Measurements from ENCODE around the gene PARVB. TPM values are rescaled to one million over a fixed set of nuclear protein-coding genes. Genes with fewer than 3 reads are reported as not detected.

Gene PARVB
- total RNA-seq, 1 donor from 2014 or later: 11.8 TPM

DNA sequence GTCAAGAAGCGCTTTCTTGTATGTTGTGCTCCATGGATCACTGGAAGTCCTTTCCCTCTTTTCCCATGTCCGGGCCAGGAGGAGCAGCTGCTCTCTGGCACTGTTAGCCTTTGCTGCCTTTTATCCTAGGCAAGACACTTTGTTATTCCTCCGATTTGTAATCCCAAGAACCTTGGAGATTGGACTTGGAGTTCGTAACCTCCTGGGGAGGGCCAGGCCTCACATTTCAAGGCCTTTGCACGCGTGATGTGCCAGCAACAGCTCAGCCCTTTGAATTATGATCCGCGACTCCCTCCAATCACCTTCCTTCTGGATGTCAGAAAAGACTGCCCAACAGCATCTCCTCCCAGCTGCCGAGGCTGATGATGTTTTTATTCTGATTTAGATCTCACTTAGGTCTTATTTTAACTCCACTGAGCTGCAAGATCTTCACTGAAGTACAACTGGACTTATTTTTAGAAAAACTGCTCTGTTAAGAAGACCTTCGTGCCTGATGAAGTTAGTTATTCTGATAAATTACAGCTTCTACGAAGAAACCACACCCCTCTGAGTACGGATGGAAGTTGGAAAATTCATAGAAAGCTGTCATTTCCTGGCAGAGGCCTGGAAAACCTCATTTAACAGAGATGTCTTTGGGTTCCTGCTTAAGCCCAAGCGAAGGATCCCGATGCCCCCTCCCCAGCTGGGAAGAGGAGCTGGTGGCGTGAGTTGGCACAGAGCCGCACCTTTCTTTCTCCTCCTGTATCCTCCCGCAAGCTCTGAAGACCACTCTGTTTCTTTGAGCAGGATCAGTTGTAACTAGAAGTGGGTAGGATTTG is 62.4 kb downstream of the PARVB start:
- DNase-seq (ENCODE audit: low spot score): peak; percentile 93

DNA sequence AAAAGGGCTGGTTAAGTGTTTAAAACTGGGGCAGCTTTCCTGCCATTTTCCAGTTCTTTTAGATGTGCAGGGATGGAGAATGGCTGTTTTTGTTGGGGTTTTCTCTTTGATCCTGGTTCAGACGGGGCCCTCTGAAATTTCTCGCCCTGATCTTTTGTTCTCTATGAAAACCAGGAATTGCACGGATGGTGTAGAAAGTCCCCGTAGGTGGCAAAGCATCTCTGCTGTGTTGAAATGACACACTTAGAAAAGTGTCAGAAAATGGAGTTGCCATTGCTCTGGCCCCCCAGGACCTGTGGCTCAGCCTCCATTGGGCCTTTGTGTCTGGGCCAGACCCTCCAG is 63.0 kb downstream of the PARVB start:
- no peak for DNase-seq (ENCODE audit: low spot score)

DNA sequence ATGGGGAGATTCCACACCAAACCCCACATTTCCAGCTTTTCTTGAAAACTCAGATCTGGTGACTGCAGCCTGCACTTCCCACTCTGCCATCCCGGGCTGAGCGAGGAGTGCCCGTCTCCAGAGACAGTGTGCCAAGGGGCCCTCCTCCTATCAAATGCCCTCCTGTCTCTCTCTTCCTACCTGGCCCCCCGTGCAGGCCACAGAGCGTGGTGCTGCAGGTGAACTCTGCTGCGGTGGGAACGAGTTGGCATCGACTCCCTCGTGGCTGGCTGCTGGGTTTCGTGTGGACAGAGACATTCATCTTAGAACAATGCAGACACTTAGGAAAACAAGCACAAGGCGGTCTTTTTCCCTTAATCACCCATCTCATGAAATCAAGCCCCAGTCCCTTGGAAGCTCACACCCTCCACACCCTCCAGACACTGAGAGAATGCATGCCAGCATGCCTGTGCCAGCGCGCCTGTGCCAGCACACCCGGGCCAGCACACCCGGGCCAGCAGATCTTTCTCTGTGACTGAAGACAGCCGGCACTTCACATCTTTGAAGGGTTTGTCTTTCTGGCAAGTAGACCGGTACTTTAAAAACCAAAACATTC is 65.0 kb downstream of the PARVB start:
- DNase-seq (ENCODE audit: low spot score): no peak

DNA sequence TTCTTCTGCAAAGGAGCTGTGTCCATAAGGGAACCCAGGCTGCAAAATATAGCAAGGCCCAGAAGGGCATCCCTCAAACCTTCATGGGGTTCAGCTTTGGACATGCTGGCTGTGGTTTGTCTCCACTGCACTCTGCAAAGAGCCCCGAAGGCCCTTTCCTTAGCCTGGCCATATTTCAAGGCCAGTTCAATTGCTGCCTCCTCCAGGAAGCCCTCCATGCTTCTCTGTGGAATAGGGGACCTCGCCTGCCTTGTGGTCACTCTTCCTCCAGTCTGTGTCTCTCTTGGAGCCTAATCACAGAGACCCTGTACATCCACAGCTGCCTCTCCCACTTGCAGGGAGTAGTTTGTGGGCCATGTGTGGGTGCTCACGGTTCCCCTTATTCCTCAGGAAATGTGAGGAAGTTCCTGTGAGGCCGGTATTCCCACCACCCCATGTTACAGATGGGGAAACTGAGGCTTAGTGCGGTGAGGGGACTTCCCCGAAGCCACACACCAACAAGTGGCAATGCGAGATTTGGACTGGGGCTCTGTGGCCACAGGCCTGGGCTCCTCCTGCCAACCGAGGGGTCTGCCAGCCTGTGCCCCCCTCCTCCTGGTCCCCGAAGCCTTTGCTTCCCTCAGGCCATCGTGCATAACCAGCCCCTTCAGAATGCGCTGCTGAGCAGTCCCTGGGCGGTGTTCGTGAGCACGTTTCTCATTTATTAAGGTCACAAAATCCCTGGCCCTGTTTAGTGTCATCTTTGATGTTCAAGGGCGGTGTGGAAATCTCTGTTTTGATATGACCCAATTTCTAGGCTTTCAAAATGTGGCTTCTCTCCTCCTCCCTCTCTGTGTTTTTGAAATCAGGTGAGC is 65.8 kb downstream of the PARVB start:
- peak; percentile 55 for DNase-seq (ENCODE audit: low spot score)

DNA sequence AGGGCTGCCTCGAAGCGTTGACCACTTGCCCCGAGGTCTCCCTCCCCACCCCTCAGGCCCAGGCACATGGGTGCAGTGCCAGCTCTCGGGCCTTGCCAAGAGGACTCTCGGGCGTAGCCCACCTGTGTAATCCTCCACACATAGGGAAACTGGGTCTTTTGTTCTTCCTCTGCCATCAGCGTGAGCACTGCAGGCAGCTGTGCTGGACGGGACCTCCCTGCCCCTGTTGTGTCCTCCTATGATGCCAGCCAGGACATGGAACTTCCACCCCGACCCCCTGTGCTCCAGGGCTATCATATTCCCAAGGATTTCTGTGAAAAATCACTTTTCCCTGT is 66.4 kb downstream of the PARVB start:
- no peak for DNase-seq (ENCODE audit: low spot score)

DNA sequence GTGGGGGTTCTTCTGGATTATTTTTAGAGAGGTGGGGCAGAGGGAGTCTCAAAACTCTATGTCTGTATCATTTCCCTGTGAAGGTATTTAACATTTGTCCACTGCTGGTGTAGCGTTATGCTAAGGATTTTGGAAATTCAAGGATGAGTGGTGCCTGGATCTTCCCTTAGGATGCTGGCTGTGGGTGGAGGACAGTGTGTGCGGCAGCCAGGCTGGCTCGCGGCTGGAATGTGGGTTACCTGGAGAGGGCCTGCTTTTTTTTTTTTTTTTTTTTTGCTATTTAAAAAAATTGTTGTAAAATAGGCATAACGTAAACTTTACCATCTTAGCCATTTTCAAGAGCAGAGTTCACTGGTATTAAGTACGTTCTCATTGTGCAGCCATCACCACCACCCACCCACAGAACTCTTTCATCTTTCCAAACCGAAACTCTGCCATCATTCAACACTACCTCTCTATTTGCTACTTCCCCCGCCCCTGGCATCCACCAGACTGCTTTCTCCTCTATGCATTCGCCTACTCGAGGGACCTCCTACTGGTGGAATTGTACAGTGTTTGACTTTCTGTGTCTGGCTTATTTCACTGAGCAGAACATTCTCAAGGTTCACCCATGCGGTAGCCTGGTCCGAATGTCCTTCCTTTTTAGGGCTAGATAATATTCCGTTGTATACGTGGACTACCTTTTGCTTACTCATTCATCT is 67.1 kb downstream of the PARVB start:
- peak; percentile 21 for DNase-seq (ENCODE audit: low spot score)

DNA sequence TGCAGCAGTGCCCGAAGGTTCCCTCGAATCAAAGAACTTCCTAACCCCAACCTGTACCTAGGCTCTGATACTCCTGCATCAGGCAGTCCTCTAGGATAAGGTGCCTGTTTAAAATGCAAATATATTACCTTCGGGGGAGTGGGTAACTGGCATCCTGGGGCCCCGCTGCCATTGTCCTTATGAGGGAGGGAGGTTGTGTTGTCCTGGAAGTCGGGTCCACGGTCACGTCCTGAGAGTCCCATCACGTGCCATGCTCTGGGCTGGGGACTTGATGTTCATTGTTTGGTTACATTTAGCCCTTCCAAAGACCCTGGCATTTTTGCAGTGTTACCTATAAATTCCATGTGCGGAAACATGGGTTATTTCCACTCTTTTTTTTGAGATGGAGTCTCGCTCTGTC is 67.6 kb downstream of the PARVB start:
- DNase-seq (ENCODE audit: low spot score): no peak

DNA sequence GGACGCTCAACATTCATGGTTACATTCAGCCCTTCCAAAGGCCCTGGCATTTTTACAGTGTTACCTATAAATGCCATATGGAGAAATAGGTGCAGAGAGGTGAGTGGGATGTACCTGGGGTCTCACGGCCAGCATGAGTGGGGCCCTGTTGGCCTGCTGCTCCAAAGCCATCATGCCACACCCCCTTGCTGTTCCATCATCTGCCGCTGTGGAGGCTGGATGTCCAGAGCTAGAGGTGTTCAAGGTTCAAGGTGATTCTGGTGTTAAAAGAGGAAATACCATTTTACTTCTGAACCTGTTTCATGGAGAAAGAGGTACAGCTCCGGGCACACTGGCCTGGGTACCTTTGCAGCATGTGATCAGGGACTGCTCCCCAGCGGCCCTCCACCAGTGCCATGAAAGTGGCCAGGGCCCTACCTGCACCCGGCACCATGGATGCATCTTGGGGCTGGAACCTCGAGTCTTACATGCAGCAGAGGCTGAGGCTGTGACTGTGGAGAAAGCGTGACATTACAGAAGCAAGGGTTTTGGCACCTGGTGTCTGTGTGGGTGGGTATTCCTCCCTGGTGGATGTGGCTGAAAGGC is 68.6 kb downstream of the PARVB start:
- no peak for DNase-seq (ENCODE audit: low spot score)

DNA sequence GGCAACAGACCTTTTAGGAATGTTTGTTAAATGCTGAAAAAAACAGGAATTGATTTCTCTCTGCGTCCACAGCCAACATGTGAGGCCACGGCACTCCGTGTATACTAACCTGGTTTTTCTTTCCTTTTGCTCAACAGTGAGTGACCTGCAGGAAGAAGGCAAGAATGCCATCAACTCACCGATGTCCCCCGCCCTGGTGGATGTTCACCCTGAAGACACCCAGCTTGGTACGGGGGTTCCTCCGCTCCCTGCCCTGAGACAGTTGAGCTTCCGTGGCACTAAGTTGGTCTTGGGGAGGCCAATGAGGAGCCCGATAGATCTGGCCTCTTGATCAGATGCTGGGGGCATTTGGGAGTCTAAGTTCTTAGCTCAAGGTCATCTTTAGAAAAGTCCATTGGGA is 69.7 kb downstream of the PARVB start:
- DNase-seq (ENCODE audit: low spot score): no peak

DNA sequence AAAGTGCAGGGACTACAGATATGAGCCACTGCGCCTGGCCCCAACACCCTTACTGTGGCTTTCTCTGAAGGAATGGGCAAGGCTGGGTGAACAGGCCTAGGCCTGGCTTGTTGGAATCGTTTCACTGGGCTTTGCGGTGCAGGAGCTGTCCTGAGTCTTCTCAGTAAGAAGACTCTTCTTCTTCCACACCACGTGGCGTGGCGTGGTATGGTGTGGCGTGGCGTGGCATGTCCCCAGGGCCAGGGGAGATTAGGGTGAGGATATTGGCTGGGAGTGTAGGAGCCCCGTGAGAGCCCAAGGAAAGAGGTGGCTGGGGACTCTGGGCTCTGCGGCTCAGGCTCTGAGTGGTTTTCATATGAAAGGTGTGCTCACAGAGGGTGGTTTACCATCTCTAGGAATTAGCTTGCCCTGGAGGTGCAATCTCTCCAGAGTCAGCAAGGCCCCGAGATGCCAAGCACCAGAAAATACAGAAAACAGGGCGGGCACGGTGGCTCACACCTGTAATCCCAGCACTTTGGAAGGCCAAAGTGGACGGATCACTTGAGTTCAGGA is 70.7 kb downstream of the PARVB start:
- no peak for DNase-seq (ENCODE audit: low spot score)

DNA sequence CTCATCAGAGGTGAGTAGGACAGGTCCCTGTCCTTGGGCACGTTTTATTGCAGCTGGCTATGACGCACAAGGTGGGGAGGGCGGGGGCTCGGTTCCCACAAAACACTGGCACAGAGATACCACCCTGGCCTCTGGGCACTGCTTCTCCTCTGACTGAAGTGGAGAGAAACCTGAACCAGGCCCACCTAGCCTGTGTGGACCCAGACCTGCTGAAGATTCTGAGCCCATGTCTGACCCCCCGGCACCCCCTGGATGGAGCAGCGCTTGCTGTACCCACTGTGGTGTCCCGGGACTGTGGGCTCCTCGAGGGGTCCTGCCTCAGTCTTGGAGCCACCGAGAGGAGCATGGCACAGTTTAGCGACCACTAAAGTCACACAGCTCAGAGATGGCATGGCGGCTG is 72.6 kb downstream of the PARVB start:
- DNase-seq (ENCODE audit: low spot score): no peak

DNA sequence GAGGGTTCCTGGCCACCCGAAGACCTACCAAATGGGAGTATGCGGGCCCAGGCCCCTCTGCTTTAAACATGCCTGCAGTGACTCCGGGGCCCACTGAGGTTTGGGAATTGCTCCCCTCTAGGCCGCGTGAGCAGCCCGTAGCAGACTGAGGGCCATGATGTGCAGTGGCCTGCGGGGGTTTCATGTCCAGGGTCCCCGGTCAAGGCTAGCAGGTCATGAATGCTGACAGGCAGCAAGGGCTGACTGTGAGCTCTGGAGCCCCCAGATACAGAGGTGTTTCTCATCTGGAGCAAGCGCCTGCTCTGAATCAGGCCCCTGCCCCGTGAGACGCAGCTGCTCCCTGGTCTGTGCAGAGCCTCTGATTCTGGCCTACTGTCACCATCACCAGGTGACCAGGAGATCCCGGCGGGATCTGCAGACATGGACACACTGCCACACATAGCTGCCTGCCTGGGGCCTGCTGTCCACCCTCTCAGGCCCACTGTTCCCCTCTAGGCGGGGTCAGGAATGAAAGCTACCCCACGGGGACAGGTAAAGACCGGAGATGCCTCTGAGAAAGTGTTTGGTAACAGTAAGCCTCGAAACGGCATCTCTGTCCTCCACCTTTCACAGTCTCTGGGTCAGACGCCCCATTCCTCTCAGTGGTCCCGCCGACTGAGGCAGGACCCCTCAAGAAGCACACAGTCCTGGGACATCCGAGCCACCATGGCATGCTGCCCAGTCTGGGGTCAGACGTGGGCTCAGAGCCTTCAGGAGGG is 73.3 kb downstream of the PARVB start:
- no peak for DNase-seq (ENCODE audit: low spot score)

DNA sequence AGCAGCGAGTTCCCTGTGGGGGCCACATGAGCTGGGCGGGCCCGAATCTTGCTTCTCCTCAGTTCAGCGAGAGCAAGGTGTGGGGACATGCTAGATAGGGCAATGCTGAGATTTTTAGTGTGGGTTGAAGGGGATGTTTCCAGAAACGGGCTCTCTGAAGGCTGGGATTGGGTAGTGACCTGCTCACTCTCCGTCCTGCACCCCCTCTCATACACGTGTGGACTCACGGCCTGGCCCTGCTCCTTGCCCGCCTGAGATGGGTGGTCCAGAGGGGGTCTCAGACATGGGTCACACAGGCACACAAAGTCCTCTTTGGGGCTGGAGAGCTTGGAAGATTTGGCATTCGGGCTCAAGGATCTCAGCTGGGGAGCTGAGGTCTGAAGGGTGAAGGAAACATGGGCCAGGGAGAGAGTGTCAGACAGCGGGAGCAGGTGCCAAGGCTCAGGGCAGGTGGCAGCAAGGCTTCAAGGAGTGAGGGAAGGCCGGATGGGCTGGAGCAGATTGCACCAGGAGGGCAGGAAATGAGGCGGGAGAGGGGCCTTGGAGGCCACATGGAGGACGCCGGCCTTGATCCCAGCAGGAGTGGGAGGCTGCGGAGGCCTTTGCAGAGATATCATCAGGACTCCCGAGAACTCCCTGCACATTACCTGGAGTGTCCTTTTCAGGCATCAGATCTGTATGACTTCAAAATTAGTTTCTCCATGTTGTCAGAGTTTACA is 74.1 kb downstream of the PARVB start:
- DNase-seq (ENCODE audit: low spot score): no peak

DNA sequence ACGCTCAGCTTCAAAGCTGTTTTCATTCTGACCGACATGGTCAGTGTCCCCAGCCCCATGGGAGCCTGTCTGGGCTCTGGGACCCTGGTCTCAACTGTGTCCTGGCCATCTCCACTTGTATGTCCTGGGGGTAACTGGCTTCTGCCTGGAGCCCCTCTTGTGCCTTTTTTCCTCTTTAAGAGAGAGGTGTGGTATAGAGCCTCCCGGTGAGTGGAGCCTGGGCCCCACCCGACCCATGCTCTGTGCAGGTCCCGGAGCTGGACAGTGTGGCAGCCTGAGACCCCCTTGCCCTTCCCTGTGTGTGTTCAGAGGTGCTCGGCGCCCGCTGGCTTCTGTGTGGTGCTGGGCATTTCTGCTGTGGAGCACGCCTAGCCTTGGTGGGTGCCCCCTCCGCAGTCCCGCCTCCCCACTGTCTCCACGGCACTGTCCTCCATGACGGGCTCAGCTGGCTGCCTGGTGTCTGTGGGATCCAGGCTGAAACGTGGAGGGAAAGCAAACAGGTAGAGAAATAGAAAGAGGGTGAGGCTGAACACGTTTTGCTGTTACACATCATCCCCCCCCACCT is 74.9 kb downstream of the PARVB start:
- no peak for DNase-seq (ENCODE audit: low spot score)

DNA sequence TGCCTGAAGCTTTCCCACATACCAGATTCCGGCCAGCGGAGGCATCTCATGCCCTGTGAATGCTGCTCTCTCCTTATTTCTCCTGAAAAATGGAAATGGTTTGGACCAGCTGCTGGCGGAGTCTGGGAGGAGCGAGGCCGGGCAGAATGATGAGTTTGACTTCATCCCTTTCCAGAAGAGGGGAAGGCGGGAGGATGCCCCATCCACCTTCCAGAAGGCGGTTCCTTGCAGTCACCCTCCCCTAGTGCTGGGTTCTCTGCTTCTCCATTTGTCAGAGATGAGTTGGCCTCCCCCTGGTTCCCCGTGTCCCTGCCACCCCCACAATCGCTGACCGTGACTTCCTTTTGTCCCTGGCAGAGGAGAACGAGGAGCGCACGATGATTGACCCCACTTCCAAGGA is 75.6 kb downstream of the PARVB start:
- no peak for DNase-seq (ENCODE audit: low spot score)

DNA sequence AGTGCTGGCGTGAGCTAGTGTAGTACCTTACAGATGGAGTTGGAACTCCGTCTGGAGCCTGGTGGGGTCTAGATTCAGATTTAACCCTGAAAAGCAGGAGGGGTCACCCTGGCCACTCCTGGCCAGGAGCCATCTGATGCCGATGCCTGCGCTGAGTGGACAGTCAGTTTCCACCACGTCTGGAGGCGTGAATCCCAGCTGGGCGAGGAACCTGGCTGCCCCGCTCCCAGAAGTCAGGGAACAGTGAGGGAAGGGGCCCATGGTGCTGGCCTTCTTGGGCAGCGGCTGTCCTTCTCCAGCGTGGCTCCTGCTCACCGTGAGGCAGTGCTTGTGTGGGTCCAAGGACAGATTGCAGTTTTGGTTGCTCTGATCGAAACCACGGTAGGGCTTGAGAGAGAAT is 76.3 kb downstream of the PARVB start:
- DNase-seq (ENCODE audit: low spot score): no peak

DNA sequence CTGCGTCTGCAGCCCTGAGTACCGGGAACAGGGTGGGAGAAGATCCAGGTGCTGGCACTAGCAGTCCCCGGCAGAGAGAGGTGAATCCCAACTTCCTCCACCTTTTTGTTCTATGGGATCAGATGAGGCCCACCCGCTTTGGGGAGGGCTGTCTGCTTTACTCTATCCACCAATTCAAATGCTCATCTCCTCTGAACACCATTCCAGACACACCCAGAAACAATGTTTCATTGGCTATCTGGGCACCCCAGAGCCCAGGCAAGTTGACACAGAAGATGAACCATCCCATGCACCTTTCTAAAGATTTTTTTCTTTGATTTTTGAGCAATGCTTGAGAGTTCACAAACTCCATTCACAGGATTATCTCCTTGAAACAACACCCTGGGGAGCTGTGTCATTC is 78.0 kb downstream of the PARVB start:
- DNase-seq (ENCODE audit: low spot score): no peak

DNA sequence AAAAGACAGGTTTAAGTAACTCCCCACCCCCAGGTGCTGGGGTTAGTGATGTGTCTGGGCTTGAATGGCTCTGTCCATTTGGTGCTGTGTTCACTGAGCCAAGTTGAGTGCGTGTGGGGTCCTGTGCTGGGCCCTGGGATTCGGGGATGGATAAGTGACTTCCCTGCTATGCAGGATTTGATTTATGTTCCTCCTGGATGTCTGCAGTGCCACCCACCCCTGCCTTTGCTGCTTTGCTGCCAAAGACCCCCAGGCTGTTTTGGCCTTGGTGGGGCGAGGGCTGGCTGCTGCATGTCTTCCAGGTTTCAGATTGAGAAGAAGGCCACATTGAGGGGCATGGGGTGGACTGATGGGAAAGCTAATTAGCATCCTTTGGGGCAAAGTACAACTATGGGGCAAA is 78.8 kb downstream of the PARVB start:
- no peak for DNase-seq (ENCODE audit: low spot score)

DNA sequence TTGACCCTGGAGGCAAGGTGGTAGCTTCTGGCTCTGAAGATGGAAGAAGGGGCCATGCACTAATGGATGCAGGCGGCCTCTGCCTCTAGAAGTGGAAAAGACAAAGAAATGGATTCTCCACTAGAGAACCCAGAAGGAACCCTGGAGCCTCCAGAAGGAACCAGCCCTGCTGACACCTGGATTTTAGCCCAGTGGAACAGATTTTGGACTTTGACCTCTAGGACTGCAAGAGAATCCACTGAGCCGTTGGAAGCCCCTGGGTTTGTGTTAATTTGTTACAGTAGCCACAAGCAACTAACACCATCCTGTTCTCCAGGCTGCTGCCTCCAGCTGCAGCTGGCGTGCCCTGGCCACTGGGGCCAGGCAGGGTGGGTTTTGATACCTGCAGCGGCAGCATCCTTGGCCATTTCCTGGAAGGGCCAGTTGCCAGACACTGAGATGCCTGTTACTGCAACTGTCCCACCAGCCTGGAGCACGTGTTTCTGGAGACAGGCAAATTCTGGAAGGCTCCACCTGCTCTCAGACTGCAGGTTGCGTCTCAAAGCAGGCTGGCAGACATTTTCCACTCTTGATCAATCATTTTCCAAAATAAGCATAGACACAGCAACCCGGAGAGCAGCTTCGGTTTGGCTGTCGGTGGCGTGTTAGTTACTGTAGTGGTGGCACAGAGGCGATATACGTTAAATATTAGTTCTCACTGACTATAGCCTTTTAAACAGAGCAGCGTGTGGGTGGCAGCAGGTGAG is 79.8 kb downstream of the PARVB start:
- DNase-seq (ENCODE audit: low spot score): no peak
